Peyer's patch (tissue), 4 donors: ENCODE results near the gene PACSIN1. TPM values are rescaled to one million over a fixed set of nuclear protein-coding genes. Genes with fewer than 3 reads are reported as not detected.
A peak's percentile ranks its signal among the peaks of the same experiment; 100 is the strongest.

Source experiments
- DNase-seq, 3 donors: peaks; one replicate each; pipeline ENCODE4 v3.0.0-alpha.2; 2017 to 2019
- H3K27ac ChIP-seq, 4 donors: fragments of 200-600 bp; sonication (generic); one replicate each; pipeline ENCODE4 v1.5.1; 2016 to 2019
- H3K27me3 ChIP-seq, 2 donors: fragments of 200-600 bp; sonication (generic); one replicate each; pipeline ENCODE4 v1.5.1; 2019
- H3K36me3 ChIP-seq, 3 donors: fragments of 200-600 bp; sonication (generic); one replicate each; pipeline ENCODE4 v1.5.1; 2016 to 2019
- H3K4me1 ChIP-seq, 4 donors: fragments of 200-600 bp; sonication (generic); one replicate each; pipeline ENCODE4 v1.5.1; 2016 to 2019
- H3K4me3 ChIP-seq, 4 donors: fragments of 200-600 bp; sonication (generic); 1 replicate in 3 of 4; 2 replicates in 1 of 4; pipeline ENCODE4 v1.5.1; 2016 to 2019; ENCODE audit warnings: mild to moderate bottlenecking in 1 of 4
- H3K9me3 ChIP-seq, 4 donors: fragments of 200-600 bp; sonication (generic); one replicate each; pipeline ENCODE4 v1.5.1; 2016 to 2019; ENCODE audit warnings: mild to moderate bottlenecking in 1 of 4
- POLR2A ChIP-seq, 2 donors: fragments of 450-650 bp; IDR thresholded peaks; one replicate each; pipeline ENCODE4 v1.5.1; 2017; ENCODE audit warnings: antibody characterized with exemption in 2 of 2, mild to moderate bottlenecking in 2 of 2, moderate library complexity in 2 of 2
- total RNA-seq, 4 donors: library from RNA; depleted of rRNA; stranded (reverse); fragments of >200 nt; gene quantifications; one replicate each; pipeline ENCODE4 v1.1.0, GENCODE V29; 2016
- TF ChIP-seq, protein P1 (sequence below), 6 experiments: fragments of 450-650 bp in 4 of 6; fragments of 200-600 bp in 2 of 6; sonication (generic) in 1 of 6; IDR thresholded peaks; one replicate each; pipeline ENCODE4 v1.5.1; 2017 to 2019; ENCODE audit warnings: antibody characterized with exemption in 6 of 6, mild to moderate bottlenecking in 3 of 6, moderate library complexity in 1 of 6

PACSIN1 gene
- total RNA-seq, 4 donors from 2014 or later, result 0.28 to 9.9 (median 0.40) TPM; not detected in 1

DNA sequence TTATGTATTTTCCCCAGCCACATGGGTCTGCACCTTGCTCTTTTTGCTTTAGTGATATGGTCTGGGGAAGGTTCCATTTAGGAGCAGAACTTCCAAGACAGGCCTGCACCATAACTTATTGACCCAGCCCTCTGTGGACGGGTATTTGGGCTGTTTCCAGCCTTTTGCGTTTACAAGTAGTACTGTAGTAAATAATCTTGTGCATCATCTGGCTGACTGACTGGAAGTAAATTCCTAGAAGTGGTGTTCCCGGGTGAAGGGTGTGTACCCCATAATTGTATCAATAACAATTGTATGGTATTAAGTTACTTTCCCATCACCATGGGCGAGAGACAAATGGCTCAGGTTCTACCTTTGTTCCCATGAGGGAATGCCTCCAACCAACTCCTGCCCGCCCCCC is 58.6 kb downstream of the PACSIN1 start:
- no peaks in the 10 kb centered on the region for H3K9me3 ChIP-seq
- DNase-seq, result no peak
- TF ChIP-seq POLR2A (IDR thresholded peaks at IDR 0.05), result no peak
- TF ChIP-seq, protein P1, sequence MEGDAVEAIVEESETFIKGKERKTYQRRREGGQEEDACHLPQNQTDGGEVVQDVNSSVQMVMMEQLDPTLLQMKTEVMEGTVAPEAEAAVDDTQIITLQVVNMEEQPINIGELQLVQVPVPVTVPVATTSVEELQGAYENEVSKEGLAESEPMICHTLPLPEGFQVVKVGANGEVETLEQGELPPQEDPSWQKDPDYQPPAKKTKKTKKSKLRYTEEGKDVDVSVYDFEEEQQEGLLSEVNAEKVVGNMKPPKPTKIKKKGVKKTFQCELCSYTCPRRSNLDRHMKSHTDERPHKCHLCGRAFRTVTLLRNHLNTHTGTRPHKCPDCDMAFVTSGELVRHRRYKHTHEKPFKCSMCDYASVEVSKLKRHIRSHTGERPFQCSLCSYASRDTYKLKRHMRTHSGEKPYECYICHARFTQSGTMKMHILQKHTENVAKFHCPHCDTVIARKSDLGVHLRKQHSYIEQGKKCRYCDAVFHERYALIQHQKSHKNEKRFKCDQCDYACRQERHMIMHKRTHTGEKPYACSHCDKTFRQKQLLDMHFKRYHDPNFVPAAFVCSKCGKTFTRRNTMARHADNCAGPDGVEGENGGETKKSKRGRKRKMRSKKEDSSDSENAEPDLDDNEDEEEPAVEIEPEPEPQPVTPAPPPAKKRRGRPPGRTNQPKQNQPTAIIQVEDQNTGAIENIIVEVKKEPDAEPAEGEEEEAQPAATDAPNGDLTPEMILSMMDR (IDR thresholded peaks at IDR 0.05), result no peak
- H3K27me3 ChIP-seq, result no peaks in the 10 kb centered on the region
- no peak overlapping the region for H3K27ac ChIP-seq
- peaks cover 0 to 10% (median 0%) of the 10 kb centered on the region in 4 donors for H3K4me1 ChIP-seq
- no peaks in the 10 kb centered on the region for H3K36me3 ChIP-seq
- no peak overlapping the region for H3K4me3 ChIP-seq

DNA sequence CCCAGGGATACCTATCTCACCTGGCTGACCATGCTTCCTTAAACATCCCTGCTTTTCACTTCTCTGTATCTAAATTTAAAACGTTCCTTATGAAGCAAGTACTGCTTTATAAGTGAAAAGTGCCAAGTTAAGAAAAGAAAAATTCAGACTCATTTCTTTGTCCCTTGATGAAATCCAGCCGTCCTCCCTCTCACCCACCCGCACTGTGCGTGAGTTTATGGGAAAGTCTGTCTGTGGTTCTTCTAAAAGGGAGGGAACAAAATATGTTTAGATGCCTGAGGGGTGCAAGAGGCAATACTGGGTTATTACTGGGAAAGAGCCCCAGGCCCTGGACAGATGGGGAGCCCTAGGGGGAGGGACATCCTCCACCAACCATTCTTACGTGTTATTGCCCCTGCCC is 59.1 kb downstream of the PACSIN1 start:
- Histone ChIP-seq H3K9me3 (no peaks in the 10 kb centered on the region), H3K27ac (no peak overlapping the region), H3K36me3 (no peaks in the 10 kb centered on the region), H3K4me3 (no peak overlapping the region), H3K4me1 (peaks cover 0 to 10% (median 0%) of the 10 kb centered on the region in 4 donors), H3K27me3 (no peaks in the 10 kb centered on the region)
- TF ChIP-seq POLR2A (IDR thresholded peaks at IDR 0.05), result no peak
- TF ChIP-seq, protein P1 (IDR thresholded peaks at IDR 0.05), result no peak
- DNase-seq, result no peak

DNA sequence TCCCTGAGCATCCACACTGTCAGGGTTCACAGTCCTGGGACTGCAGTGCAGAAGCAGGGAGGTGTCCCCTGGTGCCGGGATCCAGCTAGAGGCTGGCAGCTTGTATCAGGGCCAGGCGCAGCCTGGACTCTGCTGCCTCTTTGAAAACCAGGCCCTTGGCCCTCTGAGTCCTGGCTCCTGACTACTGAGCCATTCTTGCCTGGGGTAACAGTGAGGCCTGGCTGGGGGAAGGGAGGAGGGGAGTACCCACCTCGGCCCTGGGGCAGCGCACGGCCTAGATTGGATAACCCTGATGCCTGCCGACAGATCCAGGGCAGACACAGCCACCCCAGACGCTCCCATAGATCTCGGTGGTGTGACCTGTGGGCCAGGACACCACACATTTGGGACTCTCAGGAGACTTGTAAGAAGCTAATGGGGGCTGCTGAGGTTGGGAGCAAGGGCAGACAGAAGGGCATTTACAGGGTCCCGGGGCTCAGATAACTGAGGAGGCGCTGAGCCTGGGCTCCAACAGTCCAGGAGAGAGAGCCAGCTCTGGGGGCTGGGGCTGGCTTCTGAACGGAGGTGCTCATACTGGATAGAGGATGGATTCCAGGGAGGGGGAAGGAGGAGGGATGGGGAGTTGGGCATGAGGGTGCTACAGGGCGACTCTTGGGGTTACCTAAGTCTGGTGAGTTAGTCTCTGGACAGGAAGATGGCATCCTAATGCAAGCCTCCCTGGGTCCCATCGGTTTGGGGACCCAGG is 59.7 kb downstream of the PACSIN1 start:
- TF ChIP-seq, protein P1 (IDR thresholded peaks at IDR 0.05), result no peak
- TF ChIP-seq POLR2A (IDR thresholded peaks at IDR 0.05), result no peak
- Histone ChIP-seq H3K27ac (no peak overlapping the region), H3K4me1 (peaks cover 0 to 10% (median 0%) of the 10 kb centered on the region in 4 donors), H3K27me3 (no peaks in the 10 kb centered on the region), H3K36me3 (no peaks in the 10 kb centered on the region), H3K9me3 (no peaks in the 10 kb centered on the region), H3K4me3 (no peak overlapping the region)
- peak in 1 of 3 donors; percentile 35 for DNase-seq

DNA sequence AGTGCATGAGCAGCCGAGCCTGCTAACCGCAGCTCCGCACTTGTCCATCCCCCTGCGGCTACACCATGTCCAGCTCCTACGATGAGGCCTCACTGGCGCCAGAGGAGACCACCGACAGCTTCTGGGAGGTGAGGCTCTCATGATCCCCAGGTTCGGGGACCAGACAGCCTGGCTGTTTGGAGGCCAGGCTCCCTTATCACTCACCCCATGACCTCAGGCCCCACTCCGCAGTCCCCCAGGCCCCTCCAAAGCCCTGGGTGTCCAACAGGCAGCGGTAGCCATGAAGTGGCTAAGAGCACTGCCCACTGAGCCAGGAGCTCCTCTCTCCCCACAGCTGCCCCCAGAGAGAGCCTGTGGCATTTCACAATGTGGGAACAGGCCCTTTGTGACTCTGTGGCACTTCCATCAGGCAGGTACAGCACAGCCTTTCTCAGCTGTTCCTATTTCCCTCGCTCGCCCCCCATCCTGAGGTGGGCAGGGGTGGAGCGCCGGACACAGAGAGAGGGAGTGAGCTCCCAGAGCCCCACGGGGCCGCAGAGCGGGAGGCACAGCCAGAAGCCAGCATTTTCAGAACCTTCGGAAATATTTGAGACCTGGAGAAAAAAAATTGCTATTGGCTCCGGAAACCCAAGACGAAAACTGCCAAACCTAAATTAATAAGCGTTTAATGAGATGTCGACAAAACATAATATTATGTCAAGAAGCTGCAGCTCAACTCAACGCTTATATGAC is 60.5 kb downstream of the PACSIN1 start:
- peak in 1 of 3 donors; percentile 45 for DNase-seq
- Histone ChIP-seq H3K36me3 (no peaks in the 10 kb centered on the region), H3K27ac (peak overlapping the region in 1 of 4 donors; percentile 63), H3K4me1 (peaks cover 0 to 10% (median 0%) of the 10 kb centered on the region in 4 donors), H3K4me3 (peak overlapping the region in 3 of 4 donors; percentile 15 to 40 (median 33)), H3K9me3 (no peaks in the 10 kb centered on the region), H3K27me3 (no peaks in the 10 kb centered on the region)
- TF ChIP-seq POLR2A (IDR thresholded peaks at IDR 0.05), result no peak
- TF ChIP-seq, protein P1 (IDR thresholded peaks at IDR 0.05), result no peak

DNA sequence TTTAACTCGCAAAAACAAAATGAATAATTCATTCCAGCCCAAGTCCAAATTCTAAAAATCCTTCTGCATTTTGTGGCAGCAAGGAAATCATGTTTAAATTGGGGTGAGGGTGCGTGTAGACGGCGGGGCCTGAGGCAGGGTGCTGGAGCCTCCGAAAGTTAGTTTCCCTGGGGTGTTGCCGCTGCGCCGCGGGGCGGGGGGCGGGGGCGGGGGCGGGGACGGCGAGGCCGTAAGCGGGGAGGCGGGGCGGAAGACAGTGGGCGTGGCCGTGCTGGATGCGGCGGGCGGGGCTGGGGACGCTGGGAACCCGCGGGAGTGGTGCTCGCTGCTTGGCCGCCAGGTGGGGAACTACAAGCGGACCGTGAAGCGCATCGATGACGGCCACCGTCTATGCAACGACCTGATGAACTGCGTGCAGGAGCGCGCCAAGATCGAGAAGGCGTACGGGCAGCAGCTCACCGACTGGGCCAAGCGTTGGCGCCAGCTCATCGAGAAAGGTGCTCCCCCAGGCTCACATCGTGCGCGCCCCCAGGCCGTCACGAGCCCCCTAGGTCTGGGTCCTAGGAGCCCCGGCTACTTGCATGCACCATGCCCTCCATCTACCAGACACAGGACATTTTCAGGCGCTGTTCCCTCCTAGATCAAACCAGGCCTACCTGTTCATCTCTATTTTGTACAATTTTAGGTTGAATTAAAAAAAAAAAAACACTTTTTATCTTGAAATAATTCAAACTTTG is 61.3 kb downstream of the PACSIN1 start:
- Histone ChIP-seq H3K36me3 (no peaks in the 10 kb centered on the region), H3K27me3 (no peaks in the 10 kb centered on the region), H3K4me3 (peak overlapping the region; percentile 15 to 40 (median 30)), H3K4me1 (peaks cover 0 to 10% (median 0%) of the 10 kb centered on the region in 4 donors), H3K27ac (peak overlapping the region in 1 of 4 donors; percentile 63), H3K9me3 (no peaks in the 10 kb centered on the region)
- DNase-seq, result peak; percentile 97 to 98 (median 97)
- TF ChIP-seq, protein P1 (IDR thresholded peaks at IDR 0.05), result peak; percentile 44 to 85 (median 80)
- TF ChIP-seq POLR2A (IDR thresholded peaks at IDR 0.05), result no peak
